HG02642 (cell line): ENCODE results near the gene UCK1.
"Not testable (repeated sequence)": the region's sequence is repeated elsewhere in the genome, so short reads cannot be mapped to it uniquely, and the experiment has no call there.

Experiments
- ATAC-seq: cut with Tn5 transposase; IDR thresholded peaks from one replicate; pipeline ENCODE4 v1.9.1; 2021; ENCODE audit warnings: mild to moderate bottlenecking; ENCODE audit not compliant: unreplicated experiment, poor library complexity

UCK1 gene

DNA sequence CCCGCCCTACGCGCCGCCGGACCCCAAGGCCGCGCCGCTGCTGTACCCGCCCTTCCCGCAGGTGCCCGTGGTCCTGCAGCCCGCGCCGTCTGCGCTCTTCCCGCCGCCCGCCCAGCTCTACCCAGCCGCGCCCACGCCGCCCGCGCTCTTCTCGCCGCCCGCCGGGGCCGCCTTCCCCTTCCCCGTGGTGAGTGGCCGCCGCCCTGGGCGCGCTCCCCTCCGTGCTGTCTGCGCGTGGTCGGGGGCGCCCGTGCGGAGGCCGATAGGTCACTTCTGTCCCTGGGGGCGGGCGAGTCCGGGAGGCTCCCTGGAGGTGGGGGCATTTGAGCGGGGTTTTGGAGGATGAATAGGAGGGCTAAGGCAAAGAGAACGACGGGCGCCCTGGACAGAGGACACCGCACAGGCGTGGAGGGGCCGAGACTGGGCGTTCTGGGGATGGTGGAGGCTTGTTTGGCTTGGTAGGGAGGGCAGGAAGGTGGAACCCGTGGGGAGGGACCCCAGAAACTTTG is 23.8 kb upstream of the UCK1 start:
- ATAC-seq = no peak

DNA sequence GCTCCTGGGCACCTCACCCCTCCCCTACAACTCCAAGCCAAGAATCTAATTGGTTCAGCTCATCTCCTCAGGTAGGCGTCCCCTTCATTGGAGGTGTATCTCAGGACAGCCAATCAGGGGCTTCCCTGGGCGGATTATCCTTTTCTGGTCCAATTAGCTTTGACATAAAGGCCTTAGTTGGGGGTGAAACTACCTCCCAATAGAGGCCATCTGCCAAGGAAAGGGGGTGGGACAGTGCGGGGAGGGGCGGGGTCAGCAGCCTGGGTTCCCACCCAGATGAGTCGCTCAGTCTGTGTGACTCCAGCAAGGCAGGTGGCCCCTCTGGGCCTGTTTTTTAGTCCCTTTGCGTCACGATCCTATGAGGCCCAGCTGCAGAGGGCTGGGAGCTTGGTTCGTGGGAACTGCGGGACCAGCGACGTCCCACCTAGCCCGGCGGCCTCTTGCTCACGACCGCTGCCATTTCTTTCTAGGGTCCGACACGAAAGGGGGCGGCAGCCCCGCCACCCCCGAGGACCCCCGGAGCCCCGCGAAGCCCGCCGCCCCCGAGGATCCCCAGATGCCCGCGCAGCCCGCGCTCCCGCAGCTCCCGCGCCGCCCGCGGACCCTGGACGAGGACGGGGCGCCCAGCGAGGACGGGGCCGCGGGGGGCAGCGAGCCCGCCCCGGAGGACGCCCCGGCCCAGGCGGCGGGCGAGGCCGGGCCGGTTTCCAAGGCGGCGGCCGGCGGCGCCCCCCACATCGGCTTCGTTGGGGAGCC is 23.2 kb upstream of the UCK1 start:
- ATAC-seq = no peak

DNA sequence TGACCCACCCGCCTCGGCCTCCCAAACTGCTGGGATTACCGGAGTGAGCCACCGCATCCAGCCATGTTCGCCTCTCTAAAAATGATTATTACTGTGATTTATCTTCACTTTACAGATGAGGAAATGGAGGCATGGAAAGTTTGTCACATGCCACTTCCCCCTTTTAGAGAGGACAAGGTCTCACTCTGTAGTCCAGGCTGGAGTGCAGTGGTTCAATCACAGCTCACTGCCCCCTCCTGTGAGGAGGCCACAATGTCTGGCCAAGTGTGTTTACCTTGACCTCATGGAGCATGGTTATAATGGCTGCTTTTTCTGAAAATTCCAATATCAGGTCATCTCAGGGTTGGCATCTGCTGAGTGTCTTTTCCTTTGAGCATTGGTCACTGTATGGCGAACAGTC is 21.0 kb upstream of the UCK1 start:
- no peak for ATAC-seq

DNA sequence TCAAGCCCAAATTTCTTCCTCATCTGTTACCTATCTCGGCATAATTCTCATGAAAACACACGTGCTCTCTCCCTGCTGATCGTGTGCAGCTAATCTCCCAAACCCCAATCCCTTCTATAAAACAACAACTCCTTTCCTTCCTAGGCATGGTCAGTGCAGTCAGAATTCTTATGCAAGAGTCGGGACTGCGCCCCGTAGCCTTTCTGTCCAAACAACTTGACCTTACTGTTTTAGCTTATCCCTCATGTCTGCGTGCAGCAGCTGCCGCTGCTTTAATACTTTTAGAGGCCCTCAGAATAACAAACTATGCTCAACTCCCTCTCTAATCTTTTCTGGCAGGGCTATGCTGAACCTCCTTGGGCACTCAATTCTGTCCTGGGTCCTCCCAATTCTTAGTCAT is 19.4 kb upstream of the UCK1 start:
- not testable (repeated sequence) for ATAC-seq

DNA sequence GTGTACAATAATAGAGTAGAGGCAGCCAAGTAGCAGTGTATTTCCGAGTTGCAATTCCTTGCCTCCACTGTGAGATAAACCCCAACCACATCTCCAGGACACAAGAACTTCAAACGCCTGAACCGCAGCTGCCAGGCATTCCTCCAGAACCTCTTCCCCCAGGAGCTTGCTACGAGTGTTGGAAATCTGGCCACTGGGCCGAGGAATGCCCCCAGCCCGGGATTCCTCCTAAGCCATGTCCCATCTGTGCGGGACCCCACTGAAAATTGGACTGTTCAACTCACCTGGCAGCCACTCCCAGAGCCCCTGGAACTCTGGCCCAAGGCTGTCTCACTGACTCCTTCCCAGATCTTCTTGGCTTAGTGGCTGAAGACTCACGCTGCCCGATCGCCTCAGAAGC is 18.1 kb upstream of the UCK1 start:
- not testable (repeated sequence) for ATAC-seq

DNA sequence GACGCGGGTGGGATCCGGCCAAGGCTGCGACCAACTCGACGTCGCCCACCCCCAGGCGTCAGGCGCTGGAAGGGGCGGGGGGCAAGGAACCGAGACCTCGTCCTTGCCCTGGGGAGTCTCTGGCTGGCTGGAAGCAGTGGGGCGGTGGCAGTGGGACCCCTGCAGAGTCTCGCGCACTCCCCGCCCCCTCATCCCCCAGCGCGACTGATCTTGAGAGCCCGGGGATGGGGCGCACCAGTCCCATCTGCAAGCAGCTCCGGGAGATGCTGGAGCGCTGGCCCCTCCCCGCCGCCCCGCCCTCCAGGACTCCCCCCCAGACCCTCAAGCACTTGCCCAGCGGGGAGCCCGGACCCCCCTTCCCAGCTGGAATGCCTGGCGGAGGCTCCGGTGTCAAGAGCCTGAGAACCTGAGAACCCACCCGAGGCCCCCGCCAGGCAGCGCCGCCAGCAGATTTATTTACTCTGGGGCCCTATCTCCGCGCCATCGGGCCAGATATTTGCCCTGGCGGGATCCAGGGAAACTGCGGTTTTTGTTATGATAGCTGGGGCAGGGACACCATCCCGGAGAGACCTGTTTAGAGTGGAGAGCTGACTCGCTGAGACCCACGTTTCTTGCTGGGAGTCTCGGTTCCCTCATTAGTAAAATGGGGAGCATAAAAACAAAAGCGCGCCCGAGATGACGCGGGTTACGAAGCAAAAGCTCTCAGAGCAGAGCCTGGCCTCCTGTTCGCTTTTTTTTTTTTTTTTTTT is 15.4 kb upstream of the UCK1 start:
- ATAC-seq = no peak

DNA sequence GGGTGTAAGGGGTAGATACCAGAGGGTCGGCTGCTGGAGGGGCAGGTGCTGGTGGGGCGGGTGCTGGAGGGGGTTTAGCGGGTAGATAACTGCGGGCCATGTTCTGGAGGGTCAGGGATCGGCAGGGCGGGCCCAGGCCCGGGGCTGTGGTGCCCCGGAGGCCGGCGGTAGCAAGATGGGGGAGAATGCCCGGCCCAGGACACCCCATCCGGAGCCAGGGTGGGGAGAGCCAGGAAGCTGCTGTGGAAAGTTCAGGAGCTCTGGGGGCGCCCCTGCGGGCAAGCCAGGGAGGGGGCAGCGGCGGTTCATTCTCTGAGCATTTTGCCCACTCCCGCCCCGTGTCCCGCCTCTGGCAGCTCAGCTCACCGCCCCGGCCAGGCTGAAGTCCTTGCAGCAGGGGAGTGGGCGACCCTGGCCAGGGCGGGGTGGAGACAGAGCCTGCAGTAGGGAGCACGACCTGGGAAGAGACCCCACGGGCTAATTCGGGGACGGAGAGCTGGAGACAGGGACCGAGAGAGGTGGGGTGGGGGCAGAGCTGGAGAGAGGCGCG is 14.8 kb upstream of the UCK1 start:
- no peak for ATAC-seq

DNA sequence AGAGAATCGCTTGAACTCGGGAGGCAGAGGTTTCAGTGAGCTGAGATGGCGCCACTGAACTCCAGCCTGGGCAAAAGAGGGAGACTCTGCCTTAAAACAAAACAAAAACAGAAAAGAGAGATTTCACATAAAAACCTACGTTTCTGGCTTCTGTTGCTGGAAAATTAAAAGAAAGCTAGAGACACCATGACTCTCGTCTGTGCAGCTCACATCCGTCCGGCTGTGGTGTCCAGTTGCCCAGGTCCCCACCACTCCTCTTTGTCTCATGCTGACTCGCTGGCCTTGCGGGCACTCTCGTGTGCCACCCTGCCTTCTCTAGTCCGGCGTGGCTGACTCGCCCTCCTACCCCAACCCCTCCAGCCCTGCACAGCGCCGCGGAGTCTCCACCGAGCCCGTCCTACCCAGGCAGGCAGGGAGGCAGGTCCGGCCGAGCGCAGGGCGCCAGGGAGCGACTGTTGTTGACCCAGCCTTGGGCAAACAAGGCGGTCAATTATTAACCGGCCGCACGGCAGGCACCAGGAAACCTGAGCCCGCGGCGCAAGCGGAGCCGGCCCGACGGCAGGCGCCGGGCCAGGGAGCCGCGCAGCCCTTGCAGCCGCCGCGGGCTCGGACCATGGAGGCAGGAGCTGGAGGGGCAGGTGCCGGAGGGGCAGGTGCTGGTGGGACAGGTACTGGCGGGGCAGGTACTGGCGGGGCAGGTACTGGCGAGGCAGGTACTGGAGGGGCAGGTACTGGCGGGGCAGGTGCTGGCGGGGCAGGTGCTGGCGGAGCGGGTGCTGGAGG is 14.1 kb upstream of the UCK1 start, which contains the start of gene PRRT1B:
TSS of gene PRRT1B (plus strand) at position 521 of the 783 bp plus-strand sequence. CDS start at position 614, 93 bp downstream.
- ATAC-seq = no peak

DNA sequence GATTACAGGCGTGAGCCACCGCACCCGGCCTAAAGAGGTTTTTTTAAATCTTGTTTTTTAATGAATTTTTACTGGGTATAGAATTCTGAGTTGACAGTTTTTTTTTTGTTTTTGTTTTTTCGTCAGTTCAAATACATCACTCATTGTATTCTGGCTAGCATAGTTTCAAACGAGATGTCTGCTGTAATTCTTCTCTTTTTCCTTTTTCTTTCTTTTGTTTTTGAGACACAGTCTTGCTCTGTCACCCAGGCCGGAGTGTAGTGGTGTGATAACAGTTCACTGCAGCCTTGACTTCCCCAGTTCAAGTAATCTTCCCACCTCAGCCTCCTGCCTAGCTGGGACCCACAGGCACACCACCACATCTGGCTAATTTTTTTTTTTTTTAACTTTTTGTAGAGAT is 12.1 kb upstream of the UCK1 start:
- no peak for ATAC-seq

DNA sequence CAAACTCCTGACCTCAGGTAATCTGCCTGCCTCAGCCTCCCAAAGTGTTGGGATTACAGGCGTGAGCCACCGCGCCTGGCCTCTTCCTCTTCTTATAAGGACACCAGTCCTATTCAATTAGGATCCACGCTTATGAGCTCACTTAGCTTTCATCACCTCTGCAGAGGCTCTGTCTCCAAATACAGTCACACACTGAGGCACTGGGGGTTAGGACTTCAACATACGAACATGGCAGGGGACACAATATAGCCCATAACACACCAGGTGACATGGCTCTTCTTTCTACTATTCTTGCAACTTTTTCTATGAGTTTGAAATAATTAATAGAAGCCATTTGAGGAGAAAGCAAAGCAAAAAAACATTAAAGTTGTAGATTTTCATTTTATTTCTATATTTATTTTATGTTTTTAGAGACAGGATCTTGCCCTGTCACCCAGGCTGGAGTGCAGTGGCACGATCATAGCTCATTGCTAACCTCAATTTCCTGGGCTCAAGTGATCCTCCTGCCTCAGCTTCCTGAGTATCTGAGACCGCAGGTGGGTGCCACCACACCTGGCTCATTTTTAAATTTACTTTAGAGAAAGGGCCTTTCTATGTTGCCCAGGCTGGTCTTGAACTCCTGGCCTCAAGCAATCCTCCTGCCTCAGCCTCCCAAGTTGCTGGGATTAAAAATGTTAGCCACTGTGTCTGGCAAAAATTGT is 8.3 kb upstream of the UCK1 start:
- ATAC-seq = no peak

DNA sequence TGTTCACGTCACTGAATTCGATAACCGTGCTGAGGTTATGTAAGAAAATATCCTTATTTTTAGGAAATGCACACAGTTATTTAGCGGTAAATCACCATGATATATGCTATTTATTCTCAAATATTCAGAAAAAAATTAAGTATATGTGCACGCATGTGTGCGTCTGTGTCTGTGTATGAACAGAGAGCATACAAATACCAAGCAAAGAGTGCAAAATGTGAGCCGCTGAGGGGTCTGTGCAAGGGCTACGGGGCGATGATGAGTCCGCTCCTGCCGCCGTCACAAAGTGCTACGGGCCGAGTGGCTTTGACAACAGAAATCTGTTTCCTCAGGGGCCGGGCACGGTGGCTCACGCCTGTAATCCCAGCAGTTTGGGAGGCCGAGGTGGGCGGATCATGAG is 6.9 kb upstream of the UCK1 start:
- ATAC-seq = no peak

DNA sequence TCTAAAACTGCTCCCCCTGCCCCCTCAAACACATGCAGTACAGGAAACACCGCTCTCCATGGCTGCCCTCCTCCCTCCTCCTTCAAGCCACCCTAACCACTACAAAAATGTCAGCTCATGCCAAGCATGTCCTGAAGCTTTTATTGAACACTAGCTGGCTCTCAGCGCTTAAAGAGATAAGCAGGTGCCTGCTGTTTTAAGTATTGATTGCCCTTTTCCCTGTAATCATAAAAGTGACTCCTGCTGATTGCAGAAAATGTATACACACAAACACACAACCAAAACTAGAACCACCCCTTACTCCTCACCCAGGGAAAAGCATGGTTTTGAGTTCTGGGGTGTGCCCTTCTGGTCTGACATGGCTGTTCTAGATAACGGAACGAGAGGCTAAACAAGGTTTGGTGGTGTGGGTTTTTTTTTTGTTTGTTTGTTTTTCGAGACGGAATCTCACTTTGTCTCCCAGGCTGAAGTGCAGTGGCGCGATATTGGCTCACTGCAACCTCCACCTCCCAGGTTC is 3.7 kb upstream of the UCK1 start:
- no peak for ATAC-seq

DNA sequence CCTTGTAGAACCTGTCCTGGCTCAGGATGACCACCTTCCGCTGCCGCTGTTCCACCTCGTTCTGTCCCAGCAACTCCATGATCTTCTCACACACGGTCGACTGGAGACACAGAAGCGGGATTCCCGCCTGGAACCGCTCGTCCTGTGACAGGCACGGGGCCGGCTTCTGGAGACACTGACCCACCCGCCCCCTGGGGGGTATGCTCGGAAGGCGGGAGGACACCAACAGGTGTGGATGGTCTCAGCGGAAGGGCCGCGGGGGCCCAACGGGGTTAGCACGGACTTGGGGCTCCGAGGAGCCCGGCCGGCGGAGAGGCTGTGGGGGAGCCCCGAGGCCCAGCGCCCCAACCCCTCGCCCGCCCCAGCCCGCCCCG is 530 bp downstream of the UCK1 start:
- ATAC-seq = peak; percentile 21

DNA sequence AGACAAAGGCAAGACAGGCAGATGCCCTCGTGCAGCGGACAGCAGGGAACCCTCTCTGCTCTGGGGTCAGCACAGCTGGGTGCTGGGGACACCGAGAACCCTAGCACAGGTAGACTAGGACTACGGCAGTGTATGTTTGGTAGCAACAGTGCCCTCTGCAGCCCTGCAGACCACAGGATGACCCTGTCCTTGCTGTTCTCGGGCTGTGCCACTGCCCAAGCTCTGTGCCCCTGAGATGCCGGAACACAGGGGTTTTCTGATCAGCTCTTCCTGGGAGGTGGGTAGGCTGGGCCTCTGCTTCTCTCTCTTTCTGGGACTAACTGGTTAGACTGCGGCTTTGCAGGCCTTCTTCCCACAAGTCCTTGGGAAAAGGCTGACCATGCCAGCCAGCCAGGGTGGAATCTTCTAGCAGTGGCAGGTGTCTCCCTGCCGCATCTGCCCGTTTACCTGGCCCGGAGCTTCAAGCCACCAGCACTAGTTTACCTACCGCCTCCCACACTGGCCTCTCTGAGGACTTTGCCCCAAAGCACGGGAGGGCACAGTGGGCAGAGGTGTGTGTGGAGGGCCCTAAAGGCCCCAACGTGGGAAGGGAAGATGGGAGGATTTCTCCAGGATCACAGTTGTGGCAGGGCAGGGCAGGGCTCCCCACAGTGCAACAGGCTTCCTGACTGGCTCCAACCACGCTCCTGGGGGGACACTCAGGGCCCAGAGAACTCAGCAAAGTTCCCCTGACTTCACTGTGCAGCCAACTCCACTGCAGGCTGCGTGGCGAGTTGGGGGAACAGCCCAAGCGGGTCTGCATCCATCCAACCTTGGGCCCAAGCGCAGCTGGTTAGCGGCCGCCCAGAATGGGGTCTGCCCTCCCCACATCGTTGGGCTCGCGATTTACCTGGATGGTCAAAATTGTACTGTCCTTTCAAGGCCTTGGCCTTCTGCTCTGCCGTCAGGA is 1.2 kb downstream of the UCK1 start:
- ATAC-seq = no peak

DNA sequence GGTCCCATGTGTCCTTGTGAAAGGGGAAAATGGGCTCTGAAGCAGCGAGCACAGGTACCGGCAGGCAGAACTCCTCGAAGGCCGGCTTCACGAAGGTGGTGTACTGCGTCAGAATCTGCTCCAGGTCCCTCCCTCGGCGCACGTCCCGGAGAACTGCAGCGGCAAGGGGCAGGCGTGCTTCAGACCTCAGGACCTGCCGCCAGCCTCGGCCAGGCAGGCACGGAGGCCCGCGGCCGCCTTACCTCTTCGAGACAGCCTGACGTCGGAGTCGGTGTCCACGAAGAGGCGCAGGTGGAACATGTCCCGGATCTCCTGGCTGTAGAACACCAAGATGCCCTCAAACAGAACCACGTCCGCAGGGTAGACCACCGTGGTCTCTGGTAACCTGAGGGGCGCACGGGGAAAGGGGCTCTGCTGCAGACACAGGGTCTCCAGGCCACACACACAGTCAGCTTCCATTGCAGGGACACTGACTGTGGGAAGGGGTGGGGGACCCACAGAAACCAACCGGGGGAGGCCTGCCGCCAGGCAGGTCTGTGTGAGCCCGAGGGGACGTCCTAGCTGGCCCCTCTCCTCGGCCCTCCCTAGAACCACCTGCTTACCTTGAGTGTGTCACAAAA is 2.1 kb downstream of the UCK1 start:
- no peak for ATAC-seq

DNA sequence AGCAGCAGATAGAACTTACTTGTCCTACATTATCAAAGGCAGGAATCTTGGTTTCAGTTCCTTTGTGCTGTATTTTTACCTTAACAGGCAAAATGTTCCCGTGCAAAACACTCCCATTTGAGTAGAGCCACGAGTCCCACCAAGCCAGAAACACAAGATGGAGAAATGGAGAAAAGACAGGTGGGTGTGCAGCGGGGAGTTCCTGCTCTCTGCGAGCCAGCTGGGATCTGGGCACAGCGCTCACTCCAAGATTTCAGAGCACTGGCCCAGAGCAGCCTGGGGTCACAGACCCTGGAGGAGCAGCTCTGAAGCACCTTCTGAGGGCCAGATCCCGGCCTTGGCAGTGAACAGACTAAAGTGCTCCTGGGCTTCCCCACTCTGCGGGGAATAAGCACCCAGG is 2.9 kb downstream of the UCK1 start:
- ATAC-seq = no peak

DNA sequence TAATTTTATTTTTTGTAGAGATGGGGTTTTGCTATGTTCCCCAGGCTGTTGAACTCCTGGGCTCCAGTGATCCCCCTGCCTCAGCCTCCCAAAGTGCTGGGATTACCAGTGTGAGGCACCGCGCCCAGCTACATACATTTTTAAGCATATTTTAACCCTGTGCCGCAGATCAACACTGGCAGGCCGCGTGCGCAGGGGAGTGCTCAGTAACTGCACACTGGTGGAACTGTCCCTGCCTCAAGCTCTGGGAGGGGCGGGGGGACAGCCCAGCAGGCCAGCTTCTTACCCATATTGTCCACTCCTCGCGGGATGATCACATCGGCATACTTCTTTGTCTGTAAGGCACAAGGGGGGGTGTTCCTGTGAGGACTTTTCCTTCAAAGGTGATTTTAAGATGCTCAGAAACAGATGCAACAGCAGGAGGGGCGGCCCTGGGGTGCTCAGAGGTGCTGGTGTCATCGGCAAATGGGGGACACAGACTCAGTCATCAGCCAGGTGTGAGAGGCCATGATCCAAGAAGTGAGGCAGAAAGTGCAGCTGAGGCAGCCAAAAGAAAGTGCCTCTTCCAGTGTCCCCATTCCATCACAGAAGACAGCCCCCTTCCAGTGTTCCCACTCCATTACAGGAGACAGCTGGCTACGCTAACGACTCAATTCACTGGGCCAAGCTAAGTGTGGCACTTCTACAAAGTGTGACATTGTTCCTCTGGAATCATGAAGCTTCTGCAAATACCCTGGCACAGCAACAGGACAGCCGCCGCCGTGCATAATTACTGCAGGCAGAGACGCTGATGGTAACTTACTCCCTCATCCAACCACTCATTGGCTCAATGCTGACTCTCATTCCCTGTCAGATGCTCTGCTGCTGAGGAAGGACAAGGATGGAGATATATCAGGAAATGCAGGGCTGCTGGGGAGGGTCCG is 5.2 kb downstream of the UCK1 start:
- no peak for ATAC-seq
